ENCODE measurements around the gene DAG1. TPM values are rescaled to one million over a fixed set of nuclear protein-coding genes. Genes with fewer than 3 reads are reported as not detected.
A peak's percentile ranks its signal among the peaks of the same experiment; 100 is the strongest.

Gene DAG1
- total RNA-seq, 1 experiment from 2014 or later = 93.0 TPM

DNA sequence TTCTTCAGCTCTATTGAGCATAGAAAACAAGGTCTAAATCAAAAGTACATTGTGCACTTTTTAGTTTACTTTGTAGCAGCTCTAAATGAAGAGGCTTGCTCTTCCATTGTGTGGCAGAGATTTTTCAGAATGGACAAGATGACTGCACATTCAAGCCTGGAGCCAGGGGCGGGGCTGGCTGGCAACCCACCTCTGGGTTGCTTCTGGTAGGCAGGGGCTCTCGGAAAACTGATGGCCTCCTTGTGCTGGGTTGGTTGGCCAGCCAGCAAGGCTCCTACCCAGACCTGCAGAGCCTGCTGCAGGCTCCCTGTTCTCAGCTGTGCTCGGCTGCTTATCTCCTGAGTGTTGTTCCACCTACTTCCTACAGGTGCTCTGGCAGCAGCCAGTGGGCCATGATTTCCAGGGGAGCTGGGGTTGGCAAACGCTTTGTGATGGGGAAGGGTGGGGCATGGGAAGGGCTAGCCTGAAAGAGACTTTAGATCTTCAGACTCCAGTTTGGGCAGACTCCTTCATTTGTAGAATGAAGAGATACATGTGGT lies 93.0 kb downstream of the DAG1 start:
- H4K5ac ChIP-seq (ENCODE audit: insufficient read length, low read depth, low read length) = no peak overlapping the region
- H3K79me2 ChIP-seq (ENCODE audit: insufficient read depth, low read length) = no peaks in the 10 kb centered on the region
- Mint-ChIP-seq H3K4me3 (no peak overlapping the region), H3K36me3 (ENCODE audit: insufficient read depth in 1 of 3, low read depth in 3 of 3) (peaks cover 0 to 7% (median 0%) of the 10 kb centered on the region in 3 experiments; a peak in 1 of 7 replicates), H3K9me3 (no peaks in the 10 kb centered on the region; a peak in 1 of 5 replicates), H3K27ac (no peak overlapping the region), H3K4me1 (peaks cover 0 to 2% of the 10 kb centered on the region in 2 experiments; a peak in 1 of 4 replicates), H3K27me3 (ENCODE audit: low read depth) (no peaks in the 10 kb centered on the region; the same call in 1 of the 2 replicates)
- DNase-seq = peak; percentile 73
- no peak overlapping the region for H3K56ac ChIP-seq (ENCODE audit: insufficient read length, low read depth, low read length)
- H2BK12ac ChIP-seq (ENCODE audit: insufficient read length, low read depth, low read length) = no peak overlapping the region
- H4K8ac ChIP-seq (replicated peaks; ENCODE audit: insufficient read length, low read depth, low read length) = no peak overlapping the region
- H2BK5ac ChIP-seq (ENCODE audit: insufficient read length, low read length) = no peak overlapping the region
- H3K4me1 ChIP-seq (ENCODE audit: insufficient read depth, low read length) = no peaks in the 10 kb centered on the region
- H2AFZ ChIP-seq (ENCODE audit: low read length) = no peak overlapping the region
- H3K79me1 ChIP-seq (ENCODE audit: insufficient read depth, low read depth, low read length, poor library complexity, severe bottlenecking) = no peaks in the 10 kb centered on the region
- H3K18ac ChIP-seq (ENCODE audit: insufficient read length, low read depth, low read length) = no peak overlapping the region
- H3K4ac ChIP-seq (ENCODE audit: low read depth, low read length) = no peak overlapping the region
- no peak overlapping the region for H2BK15ac ChIP-seq (ENCODE audit: low read depth, low read length)
- no peak overlapping the region for H2AK5ac ChIP-seq (ENCODE audit: insufficient read length, low read length)
- WGBS (ENCODE audit: extremely low coverage, insufficient read length, low lambda C conversion rate) = no CpG with 5 or more reads among the region's 4 CpGs
- no peak overlapping the region for H3K4me2 ChIP-seq (ENCODE audit: insufficient read depth, insufficient read length, low read length)
- TF ChIP-seq, protein P1, sequence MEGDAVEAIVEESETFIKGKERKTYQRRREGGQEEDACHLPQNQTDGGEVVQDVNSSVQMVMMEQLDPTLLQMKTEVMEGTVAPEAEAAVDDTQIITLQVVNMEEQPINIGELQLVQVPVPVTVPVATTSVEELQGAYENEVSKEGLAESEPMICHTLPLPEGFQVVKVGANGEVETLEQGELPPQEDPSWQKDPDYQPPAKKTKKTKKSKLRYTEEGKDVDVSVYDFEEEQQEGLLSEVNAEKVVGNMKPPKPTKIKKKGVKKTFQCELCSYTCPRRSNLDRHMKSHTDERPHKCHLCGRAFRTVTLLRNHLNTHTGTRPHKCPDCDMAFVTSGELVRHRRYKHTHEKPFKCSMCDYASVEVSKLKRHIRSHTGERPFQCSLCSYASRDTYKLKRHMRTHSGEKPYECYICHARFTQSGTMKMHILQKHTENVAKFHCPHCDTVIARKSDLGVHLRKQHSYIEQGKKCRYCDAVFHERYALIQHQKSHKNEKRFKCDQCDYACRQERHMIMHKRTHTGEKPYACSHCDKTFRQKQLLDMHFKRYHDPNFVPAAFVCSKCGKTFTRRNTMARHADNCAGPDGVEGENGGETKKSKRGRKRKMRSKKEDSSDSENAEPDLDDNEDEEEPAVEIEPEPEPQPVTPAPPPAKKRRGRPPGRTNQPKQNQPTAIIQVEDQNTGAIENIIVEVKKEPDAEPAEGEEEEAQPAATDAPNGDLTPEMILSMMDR (conservative IDR thresholded peaks at IDR 0.05) = peak; percentile 52
- no peak overlapping the region for H3K23ac ChIP-seq (ENCODE audit: insufficient read length, low read depth, low read length)
- no peak overlapping the region for H3K14ac ChIP-seq (ENCODE audit: insufficient read depth, low read length)
- H3K9ac ChIP-seq (ENCODE audit: extremely low read depth, insufficient read length, low read length) = no peak overlapping the region
- H2BK20ac ChIP-seq (ENCODE audit: low read depth, low read length, poor library complexity, severe bottlenecking) = no peak overlapping the region
- H3K9me3 ChIP-seq (ENCODE audit: control insufficient read depth, low read depth, low read length) = no peaks in the 10 kb centered on the region
- no peak overlapping the region for H4K91ac ChIP-seq (ENCODE audit: insufficient read length, low read depth, low read length)
- H3T11ph ChIP-seq (ENCODE audit: low read length) = no peak overlapping the region
- no peaks in the 10 kb centered on the region for H3K27me3 ChIP-seq (ENCODE audit: insufficient read depth, low read length)
- H2BK120ac ChIP-seq (ENCODE audit: low read depth, low read length, poor library complexity, severe bottlenecking) = no peak overlapping the region
- H3K23me2 ChIP-seq (ENCODE audit: insufficient read length, low read depth, low read length, poor library complexity, severe bottlenecking) = no peaks in the 10 kb centered on the region
- no peak overlapping the region for H3K27ac ChIP-seq (ENCODE audit: insufficient read length, low read depth, low read length)
- H4K20me1 ChIP-seq (ENCODE audit: control insufficient read depth, insufficient read depth, insufficient read length) = no peaks in the 10 kb centered on the region

Measured in H9 (cell line).